ENCODE data around the gene MACF1. TPM values are rescaled to one million over a fixed set of nuclear protein-coding genes. Genes with fewer than 3 reads are reported as not detected.

MACF1 gene
- total RNA-seq, 2 donors from 2014 or later: 214 to 251 TPM

DNA sequence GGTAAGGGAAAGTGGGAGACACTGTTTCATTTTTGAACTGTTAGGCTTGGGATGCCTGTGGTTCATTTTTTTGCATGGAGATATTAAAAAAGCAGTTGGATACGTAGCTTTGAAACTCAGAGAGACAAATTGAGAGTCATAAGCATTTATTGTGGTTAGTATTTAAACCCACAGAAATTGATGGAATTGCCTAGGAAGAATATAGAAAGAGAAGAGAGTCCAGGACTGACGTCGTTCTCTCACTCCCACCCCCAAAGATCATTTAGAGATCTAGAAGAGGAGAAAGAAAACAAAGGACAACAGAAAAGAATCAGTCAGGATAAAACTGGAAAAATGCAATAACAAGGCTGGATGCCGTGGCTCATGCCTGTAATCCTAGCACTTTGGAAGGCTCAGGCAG, 213.7 kb downstream of the MACF1 start:
- peaks cover 14% of the 10 kb centered on the region for H3K4me1 Mint-ChIP-seq
- H3K4me1 ChIP-seq (ENCODE audit: control insufficient read depth, insufficient read depth, low read length): peaks cover 5% of the 10 kb centered on the region
- no peak overlapping the region for H3K4me3 ChIP-seq (ENCODE audit: low read length)
- 97 to 100% methylated on average over 2 to 4 of the region's 4 CpGs for WGBS, 2 experiments (ENCODE audit: insufficient coverage in 1 of 2, insufficient read length in 1 of 2)
- H3K4me3 Mint-ChIP-seq: no peak overlapping the region
- no peaks in the 10 kb centered on the region for H3K9me3 Mint-ChIP-seq
- H3K9me3 ChIP-seq (ENCODE audit: control insufficient read depth, low read length): no peaks in the 10 kb centered on the region
- no peaks in the 10 kb centered on the region for H3K27me3 Mint-ChIP-seq (ENCODE audit: insufficient read depth)
- H3K9ac ChIP-seq (ENCODE audit: extremely low read depth, low read length, poor library complexity, severe bottlenecking): no peak overlapping the region
- TF ChIP-seq, protein P1, sequence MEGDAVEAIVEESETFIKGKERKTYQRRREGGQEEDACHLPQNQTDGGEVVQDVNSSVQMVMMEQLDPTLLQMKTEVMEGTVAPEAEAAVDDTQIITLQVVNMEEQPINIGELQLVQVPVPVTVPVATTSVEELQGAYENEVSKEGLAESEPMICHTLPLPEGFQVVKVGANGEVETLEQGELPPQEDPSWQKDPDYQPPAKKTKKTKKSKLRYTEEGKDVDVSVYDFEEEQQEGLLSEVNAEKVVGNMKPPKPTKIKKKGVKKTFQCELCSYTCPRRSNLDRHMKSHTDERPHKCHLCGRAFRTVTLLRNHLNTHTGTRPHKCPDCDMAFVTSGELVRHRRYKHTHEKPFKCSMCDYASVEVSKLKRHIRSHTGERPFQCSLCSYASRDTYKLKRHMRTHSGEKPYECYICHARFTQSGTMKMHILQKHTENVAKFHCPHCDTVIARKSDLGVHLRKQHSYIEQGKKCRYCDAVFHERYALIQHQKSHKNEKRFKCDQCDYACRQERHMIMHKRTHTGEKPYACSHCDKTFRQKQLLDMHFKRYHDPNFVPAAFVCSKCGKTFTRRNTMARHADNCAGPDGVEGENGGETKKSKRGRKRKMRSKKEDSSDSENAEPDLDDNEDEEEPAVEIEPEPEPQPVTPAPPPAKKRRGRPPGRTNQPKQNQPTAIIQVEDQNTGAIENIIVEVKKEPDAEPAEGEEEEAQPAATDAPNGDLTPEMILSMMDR (conservative IDR thresholded peaks at IDR 0.05): no peak
- peaks cover 66% of the 10 kb centered on the region for H3K36me3 Mint-ChIP-seq (ENCODE audit: low read depth)
- H3K27ac ChIP-seq (ENCODE audit: low read depth, low read length): no peak overlapping the region
- no peaks in the 10 kb centered on the region for H3K27me3 ChIP-seq (ENCODE audit: control insufficient read depth, insufficient read depth, low read length, poor library complexity, severe bottlenecking)
- no peak overlapping the region for H3K27ac Mint-ChIP-seq
- H3K36me3 ChIP-seq (ENCODE audit: control insufficient read depth, insufficient read depth, low read length): peaks cover 75% of the 10 kb centered on the region
- no peak for DNase-seq

- H3K4me3 ChIP-seq (ENCODE audit: low read length): no peak overlapping the region
- H3K27ac ChIP-seq (ENCODE audit: low read depth, low read length): no peak overlapping the region
- H3K9me3 ChIP-seq (ENCODE audit: control insufficient read depth, low read length): no peaks in the 10 kb centered on the region
- DNase-seq: no peak
- no peaks in the 10 kb centered on the region for H3K27me3 Mint-ChIP-seq (ENCODE audit: insufficient read depth)
- H3K4me1 ChIP-seq (ENCODE audit: control insufficient read depth, insufficient read depth, low read length): no peaks in the 10 kb centered on the region
- H3K36me3 ChIP-seq (ENCODE audit: control insufficient read depth, insufficient read depth, low read length): peaks cover 83% of the 10 kb centered on the region
- TF ChIP-seq, protein P1 (conservative IDR thresholded peaks at IDR 0.05): no peak
- H3K9me3 Mint-ChIP-seq: no peaks in the 10 kb centered on the region
- H3K27ac Mint-ChIP-seq: no peak overlapping the region
- peaks cover 72% of the 10 kb centered on the region for H3K36me3 Mint-ChIP-seq (ENCODE audit: low read depth)
- H3K27me3 ChIP-seq (ENCODE audit: control insufficient read depth, insufficient read depth, low read length, poor library complexity, severe bottlenecking): no peaks in the 10 kb centered on the region
- peaks cover 3% of the 10 kb centered on the region for H3K4me1 Mint-ChIP-seq
- no peak overlapping the region for H3K9ac ChIP-seq (ENCODE audit: extremely low read depth, low read length, poor library complexity, severe bottlenecking)
- no peak overlapping the region for H3K4me3 Mint-ChIP-seq
These were observed 216.0 kb downstream of the MACF1 start for GRCh38 chr1:39420493-39420892.

- Mint-ChIP-seq H3K36me3 (ENCODE audit: low read depth) (peaks cover 76% of the 10 kb centered on the region), H3K27ac (no peak overlapping the region), H3K4me1 (peaks cover 3% of the 10 kb centered on the region), H3K9me3 (no peaks in the 10 kb centered on the region), H3K4me3 (no peak overlapping the region), H3K27me3 (ENCODE audit: insufficient read depth) (no peaks in the 10 kb centered on the region)
- Histone ChIP-seq H3K27ac (ENCODE audit: low read depth, low read length) (no peak overlapping the region), H3K4me3 (ENCODE audit: low read length) (no peak overlapping the region), H3K9ac (ENCODE audit: extremely low read depth, low read length, poor library complexity, severe bottlenecking) (no peak overlapping the region), H3K9me3 (ENCODE audit: control insufficient read depth, low read length) (no peaks in the 10 kb centered on the region), H3K4me1 (ENCODE audit: control insufficient read depth, insufficient read depth, low read length) (no peaks in the 10 kb centered on the region), H3K27me3 (ENCODE audit: control insufficient read depth, insufficient read depth, low read length, poor library complexity, severe bottlenecking) (no peaks in the 10 kb centered on the region), H3K36me3 (ENCODE audit: control insufficient read depth, insufficient read depth, low read length) (peaks cover 87% of the 10 kb centered on the region)
- no peak for DNase-seq
- TF ChIP-seq, protein P1 (conservative IDR thresholded peaks at IDR 0.05): no peak
- 99 to 100% methylated on average over 3 to 4 of the region's 4 CpGs for WGBS, 2 experiments (ENCODE audit: insufficient coverage in 1 of 2, insufficient read length in 1 of 2)
These were observed 218.1 kb downstream of the MACF1 start for GRCh38 chr1:39422614-39423013.
